Bronchial epithelial cell (primary cell): ENCODE data around the gene STARD5. TPM values are rescaled to one million over a fixed set of nuclear protein-coding genes. Genes with fewer than 3 reads are reported as not detected.
A peak's percentile ranks its signal among the peaks of the same experiment; 100 is the strongest.

Source experiments
- DNase-seq: peaks from one replicate; pipeline ENCODE4 v3.0.0-alpha.2; 2010; ENCODE audit warnings: low read depth
- FAIRE-seq: peaks from 2 replicates; lab custom pipeline; 2011; peaks lifted over from hg19 to GRCh38; lab: Jason Lieb, UNC
- H3K27me3 ChIP-seq: 2 replicates; pipeline ENCODE4 v1.5.1; 2011; ENCODE audit warnings: low read length; ENCODE audit not compliant: control insufficient read depth, insufficient read depth
- H3K36me3 ChIP-seq: 2 replicates; pipeline ENCODE4 v1.5.1; 2011; ENCODE audit warnings: low read length; ENCODE audit not compliant: control insufficient read depth, insufficient read depth
- H3K4me3 ChIP-seq: 2 replicates; pipeline ENCODE4 v1.5.1; 2011; ENCODE audit warnings: mild to moderate bottlenecking, low read depth, low read length, control low read depth
- CTCF ChIP-seq: IDR thresholded peaks from 2 replicates; pipeline ENCODE4 v1.5.1; 2011; ENCODE audit warnings: mild to moderate bottlenecking, moderate library complexity, low read length, control low read depth, inconsistent platforms; ENCODE audit not compliant: insufficient read depth, severe bottlenecking
- total RNA-seq: library from RNA; depleted of rRNA; stranded (reverse); fragments of >200 nt; gene quantifications from 2 replicates; pipeline ENCODE4 v1.2.1, GENCODE V29; 2014

Gene STARD5
- total RNA-seq, 1 donor from 2014 or later = 5.0 TPM

- Histone ChIP-seq H3K36me3 (no peaks in the 10 kb centered on the region), H3K27me3 (no peaks in the 10 kb centered on the region), H3K4me3 (no peak overlapping the region)
- TF ChIP-seq CTCF = no peak
- no peak for DNase-seq
- FAIRE-seq = no peak
Measured at GRCh38 chr15:81279621-81280485, 44.1 kb downstream of the STARD5 start.

- Histone ChIP-seq H3K27me3 (no peaks in the 10 kb centered on the region), H3K36me3 (no peaks in the 10 kb centered on the region), H3K4me3 (no peak overlapping the region)
- DNase-seq (no peak), FAIRE-seq (peak; percentile 81)
- no peak for TF ChIP-seq CTCF
Measured at GRCh38 chr15:81278306-81279029, 45.5 kb downstream of the STARD5 start.

GRCh38 chr15:81277851-81278250 is 46.1 kb downstream of the STARD5 start:
- DNase-seq (no peak), FAIRE-seq (no peak)
- no peaks in the 10 kb centered on the region for H3K27me3 ChIP-seq
- H3K36me3 ChIP-seq = no peaks in the 10 kb centered on the region
- TF ChIP-seq CTCF = no peak
- H3K4me3 ChIP-seq = no peak overlapping the region

GRCh38 chr15:81276967-81277366 is 47.0 kb downstream of the STARD5 start:
- Histone ChIP-seq H3K27me3 (no peaks in the 10 kb centered on the region), H3K4me3 (no peak overlapping the region), H3K36me3 (no peaks in the 10 kb centered on the region)
- FAIRE-seq = no peak
- no peak for TF ChIP-seq CTCF
- DNase-seq = no peak

- no peak for DNase-seq
- H3K27me3 ChIP-seq = no peaks in the 10 kb centered on the region
- FAIRE-seq = no peak
Measured at GRCh38 chr15:81275711-81276392, 48.1 kb downstream of the STARD5 start.

More at GRCh38 chr15:81275711-81276392, 48.1 kb downstream of the STARD5 start:
- Histone ChIP-seq H3K4me3 (no peak overlapping the region), H3K36me3 (no peaks in the 10 kb centered on the region)
- TF ChIP-seq CTCF = no peak
